Peyer's patch (tissue), 4 donors: Measurements from ENCODE around the gene ADD2. TPM values are rescaled to one million over a fixed set of nuclear protein-coding genes. Genes with fewer than 3 reads are reported as not detected.
"Not testable (repeated sequence)": the region's sequence is repeated elsewhere in the genome, so short reads cannot be mapped to it uniquely, and the experiment has no call there.

Experiments used
- DNase-seq, 3 donors: peaks; one replicate each; pipeline ENCODE4 v3.0.0-alpha.2; 2017 to 2019
- H3K27ac ChIP-seq, 4 donors: fragments of 200-600 bp; sonication (generic); one replicate each; pipeline ENCODE4 v1.5.1; 2016 to 2019
- H3K27me3 ChIP-seq, 2 donors: fragments of 200-600 bp; sonication (generic); one replicate each; pipeline ENCODE4 v1.5.1; 2019
- H3K36me3 ChIP-seq, 3 donors: fragments of 200-600 bp; sonication (generic); one replicate each; pipeline ENCODE4 v1.5.1; 2016 to 2019
- H3K4me1 ChIP-seq, 4 donors: fragments of 200-600 bp; sonication (generic); one replicate each; pipeline ENCODE4 v1.5.1; 2016 to 2019
- H3K4me3 ChIP-seq, 4 donors: fragments of 200-600 bp; sonication (generic); 1 replicate in 3 of 4; 2 replicates in 1 of 4; pipeline ENCODE4 v1.5.1; 2016 to 2019; ENCODE audit warnings: mild to moderate bottlenecking in 1 of 4
- H3K9me3 ChIP-seq, 4 donors: fragments of 200-600 bp; sonication (generic); one replicate each; pipeline ENCODE4 v1.5.1; 2016 to 2019; ENCODE audit warnings: mild to moderate bottlenecking in 1 of 4
- CTCF ChIP-seq, 6 experiments: fragments of 450-650 bp in 4 of 6; fragments of 200-600 bp in 2 of 6; sonication (generic) in 1 of 6; IDR thresholded peaks; one replicate each; pipeline ENCODE4 v1.5.1; 2017 to 2019; ENCODE audit warnings: antibody characterized with exemption in 6 of 6, mild to moderate bottlenecking in 3 of 6, moderate library complexity in 1 of 6
- POLR2A ChIP-seq, 2 donors: fragments of 450-650 bp; IDR thresholded peaks; one replicate each; pipeline ENCODE4 v1.5.1; 2017; ENCODE audit warnings: antibody characterized with exemption in 2 of 2, mild to moderate bottlenecking in 2 of 2, moderate library complexity in 2 of 2
- total RNA-seq, 4 donors: library from RNA; depleted of rRNA; stranded (reverse); fragments of >200 nt; gene quantifications; one replicate each; pipeline ENCODE4 v1.1.0, GENCODE V29; 2016

ADD2 gene
- total RNA-seq, 4 donors from 2014 or later, result 0.28 to 14.0 (median 1.7) TPM; not detected in 1

GRCh38 chr2:70626254-70626990 is 141.6 kb downstream of the ADD2 start:
- Histone ChIP-seq H3K9me3 (no peaks in the 10 kb centered on the region), H3K4me1 (no peaks in the 10 kb centered on the region), H3K27me3 (no peaks in the 10 kb centered on the region), H3K36me3 (no peaks in the 10 kb centered on the region), H3K27ac (no peak overlapping the region), H3K4me3 (no peak overlapping the region)
- TF ChIP-seq CTCF (IDR thresholded peaks at IDR 0.05), result no peak
- TF ChIP-seq POLR2A (IDR thresholded peaks at IDR 0.05), result no peak
- DNase-seq, result no peak

DNA sequence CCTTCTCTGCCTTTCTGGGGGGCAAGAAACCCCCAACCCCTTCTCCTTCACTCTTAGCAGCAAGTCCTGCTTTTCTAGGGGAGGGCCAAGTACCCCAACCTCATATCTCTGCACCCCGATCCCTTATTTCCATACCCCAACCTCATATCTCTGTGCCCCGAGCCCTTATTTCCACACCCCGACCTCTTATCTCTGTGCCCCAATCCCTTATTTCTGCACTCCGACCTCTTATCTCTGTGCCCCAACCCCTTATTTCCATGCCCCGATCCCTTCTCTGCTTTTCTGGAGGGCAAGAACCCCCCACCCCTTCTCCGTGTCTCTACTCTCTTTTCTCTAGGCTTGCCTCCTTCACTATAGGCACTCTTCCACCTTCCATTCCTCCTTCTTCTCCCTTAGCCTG is 146.5 kb downstream of the ADD2 start:
- H3K4me1 ChIP-seq, H3K4me3 ChIP-seq, H3K36me3 ChIP-seq, H3K9me3 ChIP-seq, H3K27ac ChIP-seq, H3K27me3 ChIP-seq, DNase-seq: not testable (repeated sequence)

GRCh38 chr2:70620020-70620419 is 148.0 kb downstream of the ADD2 start:
- no peaks in the 10 kb centered on the region for H3K36me3 ChIP-seq
- no peaks in the 10 kb centered on the region for H3K9me3 ChIP-seq
- no peak for DNase-seq
- no peak overlapping the region for H3K27ac ChIP-seq
- H3K4me1 ChIP-seq, result peaks cover 0 to 11% (median 0%) of the 10 kb centered on the region in 4 donors
- H3K4me3 ChIP-seq, result no peak overlapping the region
- no peaks in the 10 kb centered on the region for H3K27me3 ChIP-seq
- TF ChIP-seq CTCF (IDR thresholded peaks at IDR 0.05), result no peak
- TF ChIP-seq POLR2A (IDR thresholded peaks at IDR 0.05), result no peak

- H3K4me1 ChIP-seq, result peaks cover 0 to 11% (median 0%) of the 10 kb centered on the region in 4 donors
- no peaks in the 10 kb centered on the region for H3K9me3 ChIP-seq
- H3K4me3 ChIP-seq, result no peak overlapping the region
- H3K27me3 ChIP-seq, result no peaks in the 10 kb centered on the region
- no peak for TF ChIP-seq CTCF (IDR thresholded peaks at IDR 0.05)
- no peak for TF ChIP-seq POLR2A (IDR thresholded peaks at IDR 0.05)
- DNase-seq, result no peak
- no peak overlapping the region for H3K27ac ChIP-seq
- H3K36me3 ChIP-seq, result no peaks in the 10 kb centered on the region
These were observed 148.8 kb downstream of the ADD2 start for GRCh38 chr2:70619167-70619566.

- Histone ChIP-seq H3K36me3 (no peaks in the 10 kb centered on the region), H3K27me3 (no peaks in the 10 kb centered on the region), H3K4me1 (peaks cover 0 to 11% (median 0%) of the 10 kb centered on the region in 4 donors), H3K27ac (peak overlapping the region in 1 of 4 donors; percentile 23), H3K9me3 (no peaks in the 10 kb centered on the region), H3K4me3 (no peak overlapping the region)
- peak in 2 of 3 donors; percentile 55 to 73 for DNase-seq
- TF ChIP-seq CTCF (IDR thresholded peaks at IDR 0.05) (no peak), POLR2A (IDR thresholded peaks at IDR 0.05) (no peak)
These were observed 151.8 kb downstream of the ADD2 start for GRCh38 chr2:70616168-70616694.

DNA sequence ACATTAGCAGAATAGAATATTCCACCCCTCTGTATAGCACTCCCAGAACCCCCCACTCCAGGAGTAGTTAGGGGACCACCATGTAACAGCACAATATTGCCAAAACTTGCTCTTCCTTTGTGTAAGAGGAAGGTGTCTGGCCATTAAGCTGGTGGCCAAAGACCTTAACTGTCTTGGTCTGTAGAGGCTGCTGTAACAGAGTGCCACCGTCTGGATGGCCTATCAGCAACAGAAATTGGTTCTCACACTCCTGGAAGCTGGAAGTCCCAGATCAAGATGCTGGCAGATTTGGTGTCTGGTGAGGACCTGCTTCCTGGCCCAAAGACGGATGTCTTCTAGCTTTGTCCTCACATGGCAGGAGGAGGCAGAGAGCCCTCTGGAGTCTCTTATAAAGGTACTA is 152.8 kb downstream of the ADD2 start:
- Histone ChIP-seq H3K36me3 (no peaks in the 10 kb centered on the region), H3K9me3 (no peaks in the 10 kb centered on the region), H3K4me3 (no peak overlapping the region), H3K27me3 (no peaks in the 10 kb centered on the region), H3K4me1 (peaks cover 0 to 11% (median 0%) of the 10 kb centered on the region in 4 donors), H3K27ac (no peak overlapping the region)
- TF ChIP-seq CTCF (IDR thresholded peaks at IDR 0.05) (no peak), POLR2A (IDR thresholded peaks at IDR 0.05) (no peak)
- DNase-seq, result no peak
